ENCODE data around the gene USP3.

The USP3 gene

DNA sequence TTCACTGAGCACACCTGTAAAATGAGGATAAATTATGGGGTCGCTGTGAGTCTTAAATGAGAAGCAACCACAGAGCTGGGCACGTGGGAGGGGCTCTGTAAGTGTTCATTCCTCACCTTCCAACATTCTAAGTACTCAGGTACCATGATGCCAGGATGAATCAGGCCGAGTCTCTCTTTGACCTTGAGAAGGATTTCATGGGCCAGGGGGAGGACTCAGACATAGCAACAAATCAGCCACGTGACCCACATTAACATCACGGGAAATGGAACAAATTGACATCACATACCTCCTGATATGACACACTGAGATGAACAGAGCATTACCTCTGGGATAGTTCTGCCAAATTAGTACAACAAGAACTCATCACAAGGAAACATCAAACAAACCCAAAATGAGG, 35.2 kb upstream of the USP3 start:
- H3K18ac ChIP-seq (ENCODE audit: low read length) = no peak overlapping the region
- no peak overlapping the region for H3K4me2 ChIP-seq (ENCODE audit: low read length)
- H3K79me1 ChIP-seq (ENCODE audit: low read length) = no peaks in the 10 kb centered on the region
- no peak overlapping the region for H2BK12ac ChIP-seq (ENCODE audit: low read length)
- H3K79me2 ChIP-seq (ENCODE audit: control insufficient read depth, insufficient read depth, low read length, poor library complexity) = no peaks in the 10 kb centered on the region
- no peak overlapping the region for H4K91ac ChIP-seq (ENCODE audit: low read depth, low read length)
- H2AK5ac ChIP-seq (ENCODE audit: low read length) = no peak overlapping the region
- no peak overlapping the region for H3K4ac ChIP-seq (ENCODE audit: low read depth, low read length)
- no CpG with 5 or more reads among the region's 5 CpGs for WGBS (ENCODE audit: extremely low coverage, insufficient coverage, insufficient read length)
- no peak overlapping the region for H3K23ac ChIP-seq (ENCODE audit: low read length)
- no peak overlapping the region for H3K9ac ChIP-seq (ENCODE audit: low read length)
- H2AFZ ChIP-seq (ENCODE audit: insufficient read depth, low read length, poor library complexity) = no peak overlapping the region
- H3K27me3 ChIP-seq (ENCODE audit: insufficient read depth, low read length) = no peaks in the 10 kb centered on the region
- H3K4me1 ChIP-seq (ENCODE audit: control insufficient read depth in 1 of 2, insufficient read depth in 2 of 2, low read length in 2 of 2) = no peaks in the 10 kb centered on the region
- H2BK5ac ChIP-seq (ENCODE audit: low read depth, low read length, poor library complexity) = no peak overlapping the region
- no peak overlapping the region for H3K14ac ChIP-seq (ENCODE audit: low read length)
- H2BK120ac ChIP-seq (ENCODE audit: insufficient read depth, low read length, poor library complexity) = no peak overlapping the region
- H3K36me3 ChIP-seq (ENCODE audit: control insufficient read depth in 1 of 2, insufficient read depth in 2 of 2, low read length in 2 of 2) = no peaks in the 10 kb centered on the region
- no peak for DNase-seq
- no peaks in the 10 kb centered on the region for H3K9me3 ChIP-seq (ENCODE audit: insufficient read depth, low read depth, low read length)
- H4K8ac ChIP-seq (ENCODE audit: low read depth, low read length) = no peak overlapping the region
- H3K27ac ChIP-seq (ENCODE audit: low read depth, low read length) = no peak overlapping the region
- H3K4me3 ChIP-seq (ENCODE audit: low read depth, low read length) = no peak overlapping the region
- H4K12ac ChIP-seq (ENCODE audit: low read depth, low read length) = no peak overlapping the region

GRCh38 chr15:63469984-63470383, 34.4 kb upstream of the USP3 start:
- no peaks in the 10 kb centered on the region for H3K4me1 ChIP-seq (ENCODE audit: control insufficient read depth in 1 of 2, insufficient read depth in 2 of 2, low read length in 2 of 2)
- no peak overlapping the region for H3K4me2 ChIP-seq (ENCODE audit: low read length)
- no peak overlapping the region for H2BK12ac ChIP-seq (ENCODE audit: low read length)
- no peak overlapping the region for H3K27ac ChIP-seq (ENCODE audit: low read depth, low read length)
- no peak overlapping the region for H2BK5ac ChIP-seq (ENCODE audit: low read depth, low read length, poor library complexity)
- no peaks in the 10 kb centered on the region for H3K79me2 ChIP-seq (ENCODE audit: control insufficient read depth, insufficient read depth, low read length, poor library complexity)
- no peak overlapping the region for H3K14ac ChIP-seq (ENCODE audit: low read length)
- no peaks in the 10 kb centered on the region for H3K36me3 ChIP-seq (ENCODE audit: control insufficient read depth in 1 of 2, insufficient read depth in 2 of 2, low read length in 2 of 2)
- H3K27me3 ChIP-seq (ENCODE audit: insufficient read depth, low read length) = no peaks in the 10 kb centered on the region
- H3K9me3 ChIP-seq (ENCODE audit: insufficient read depth, low read depth, low read length) = no peaks in the 10 kb centered on the region
- no peak overlapping the region for H3K9ac ChIP-seq (ENCODE audit: low read length)
- no CpG with 5 or more reads among the region's 2 CpGs for WGBS (ENCODE audit: extremely low coverage, insufficient coverage, insufficient read length)
- no peak for DNase-seq
- no peak overlapping the region for H2BK120ac ChIP-seq (ENCODE audit: insufficient read depth, low read length, poor library complexity)
- no peak overlapping the region for H3K18ac ChIP-seq (ENCODE audit: low read length)
- H2AFZ ChIP-seq (ENCODE audit: insufficient read depth, low read length, poor library complexity) = no peak overlapping the region
- no peak overlapping the region for H4K8ac ChIP-seq (ENCODE audit: low read depth, low read length)
- no peak overlapping the region for H4K91ac ChIP-seq (ENCODE audit: low read depth, low read length)
- H3K4me3 ChIP-seq (ENCODE audit: low read depth, low read length) = no peak overlapping the region
- H3K23ac ChIP-seq (ENCODE audit: low read length) = no peak overlapping the region
- H4K12ac ChIP-seq (ENCODE audit: low read depth, low read length) = no peak overlapping the region
- H3K4ac ChIP-seq (ENCODE audit: low read depth, low read length) = no peak overlapping the region
- no peak overlapping the region for H2AK5ac ChIP-seq (ENCODE audit: low read length)
- H3K79me1 ChIP-seq (ENCODE audit: low read length) = no peaks in the 10 kb centered on the region

DNA sequence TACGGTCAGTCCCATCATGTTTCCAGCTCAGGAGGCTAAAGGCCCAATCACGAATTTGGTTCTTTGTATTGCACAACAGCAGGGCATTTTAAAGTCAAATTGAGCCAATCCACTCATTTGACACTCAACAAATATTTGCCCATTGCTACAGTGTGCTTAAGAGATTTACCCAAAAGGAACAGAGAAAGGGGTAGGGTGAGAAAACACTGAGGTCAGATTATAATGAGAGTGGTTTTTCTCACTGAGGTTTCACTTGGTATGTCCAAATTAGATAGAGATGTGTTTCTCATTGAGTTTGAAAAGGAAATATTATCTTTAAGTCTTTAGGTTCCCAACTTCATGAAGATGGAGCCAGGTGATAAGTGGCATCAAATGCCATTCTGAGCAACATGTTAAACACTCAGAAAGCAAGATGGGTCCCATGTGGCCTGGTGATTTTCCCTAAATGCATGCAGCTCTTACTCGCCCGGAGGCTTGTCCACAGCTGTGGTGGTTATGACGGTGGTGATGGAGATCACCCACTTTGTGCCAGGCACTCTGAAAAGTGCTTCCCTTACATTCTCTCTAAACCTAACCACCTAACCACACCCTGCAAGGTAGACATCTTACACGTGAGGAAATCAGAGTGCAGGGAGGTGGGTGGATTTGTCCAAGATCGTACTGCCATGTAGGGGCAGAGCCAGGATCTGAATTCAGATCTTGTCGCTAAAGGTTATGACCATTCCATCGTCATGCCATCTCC, 31.2 kb upstream of the USP3 start:
- H3K4ac ChIP-seq (ENCODE audit: low read depth, low read length) = no peak overlapping the region
- no peak overlapping the region for H3K4me3 ChIP-seq (ENCODE audit: low read depth, low read length)
- H3K9ac ChIP-seq (ENCODE audit: low read length) = no peak overlapping the region
- H3K27me3 ChIP-seq (ENCODE audit: insufficient read depth, low read length) = no peaks in the 10 kb centered on the region
- H3K27ac ChIP-seq (ENCODE audit: low read depth, low read length) = no peak overlapping the region
- no peak overlapping the region for H2BK5ac ChIP-seq (ENCODE audit: low read depth, low read length, poor library complexity)
- no peak overlapping the region for H4K91ac ChIP-seq (ENCODE audit: low read depth, low read length)
- H3K36me3 ChIP-seq (ENCODE audit: control insufficient read depth in 1 of 2, insufficient read depth in 2 of 2, low read length in 2 of 2) = no peaks in the 10 kb centered on the region
- no peak overlapping the region for H4K12ac ChIP-seq (ENCODE audit: low read depth, low read length)
- no peak overlapping the region for H4K8ac ChIP-seq (ENCODE audit: low read depth, low read length)
- no peak overlapping the region for H2BK12ac ChIP-seq (ENCODE audit: low read length)
- no CpG with 5 or more reads among the region's 9 CpGs for WGBS (ENCODE audit: extremely low coverage, insufficient coverage, insufficient read length)
- no peak overlapping the region for H3K4me2 ChIP-seq (ENCODE audit: low read length)
- peaks cover 0 to 3% of the 10 kb centered on the region in 2 experiments for H3K4me1 ChIP-seq (ENCODE audit: control insufficient read depth in 1 of 2, insufficient read depth in 2 of 2, low read length in 2 of 2)
- no peak overlapping the region for H3K14ac ChIP-seq (ENCODE audit: low read length)
- no peaks in the 10 kb centered on the region for H3K79me2 ChIP-seq (ENCODE audit: control insufficient read depth, insufficient read depth, low read length, poor library complexity)
- H3K9me3 ChIP-seq (ENCODE audit: insufficient read depth, low read depth, low read length) = no peaks in the 10 kb centered on the region
- no peak overlapping the region for H3K18ac ChIP-seq (ENCODE audit: low read length)
- no peak overlapping the region for H3K23ac ChIP-seq (ENCODE audit: low read length)
- H2AFZ ChIP-seq (ENCODE audit: insufficient read depth, low read length, poor library complexity) = no peak overlapping the region
- H2AK5ac ChIP-seq (ENCODE audit: low read length) = no peak overlapping the region
- DNase-seq = no peak
- no peaks in the 10 kb centered on the region for H3K79me1 ChIP-seq (ENCODE audit: low read length)
- H2BK120ac ChIP-seq (ENCODE audit: insufficient read depth, low read length, poor library complexity) = no peak overlapping the region

GRCh38 chr15:63473749-63473998, 30.7 kb upstream of the USP3 start:
- no peak overlapping the region for H2AK5ac ChIP-seq (ENCODE audit: low read length)
- no peak overlapping the region for H3K4ac ChIP-seq (ENCODE audit: low read depth, low read length)
- no peak overlapping the region for H2BK12ac ChIP-seq (ENCODE audit: low read length)
- H3K79me2 ChIP-seq (ENCODE audit: control insufficient read depth, insufficient read depth, low read length, poor library complexity) = no peaks in the 10 kb centered on the region
- no peak overlapping the region for H2BK120ac ChIP-seq (ENCODE audit: insufficient read depth, low read length, poor library complexity)
- no peak overlapping the region for H2BK5ac ChIP-seq (ENCODE audit: low read depth, low read length, poor library complexity)
- WGBS (ENCODE audit: extremely low coverage, insufficient coverage, insufficient read length) = no CpG with 5 or more reads among the region's 1 CpG
- H2AFZ ChIP-seq (ENCODE audit: insufficient read depth, low read length, poor library complexity) = no peak overlapping the region
- H4K12ac ChIP-seq (ENCODE audit: low read depth, low read length) = no peak overlapping the region
- no peak overlapping the region for H3K9ac ChIP-seq (ENCODE audit: low read length)
- H4K8ac ChIP-seq (ENCODE audit: low read depth, low read length) = no peak overlapping the region
- no peak overlapping the region for H3K18ac ChIP-seq (ENCODE audit: low read length)
- DNase-seq = no peak
- H3K4me1 ChIP-seq (ENCODE audit: control insufficient read depth in 1 of 2, insufficient read depth in 2 of 2, low read length in 2 of 2) = peaks cover 0 to 3% of the 10 kb centered on the region in 2 experiments
- no peak overlapping the region for H3K14ac ChIP-seq (ENCODE audit: low read length)
- H3K79me1 ChIP-seq (ENCODE audit: low read length) = no peaks in the 10 kb centered on the region
- no peaks in the 10 kb centered on the region for H3K27me3 ChIP-seq (ENCODE audit: insufficient read depth, low read length)
- H3K23ac ChIP-seq (ENCODE audit: low read length) = no peak overlapping the region
- no peaks in the 10 kb centered on the region for H3K36me3 ChIP-seq (ENCODE audit: control insufficient read depth in 1 of 2, insufficient read depth in 2 of 2, low read length in 2 of 2)
- no peaks in the 10 kb centered on the region for H3K9me3 ChIP-seq (ENCODE audit: insufficient read depth, low read depth, low read length)
- no peak overlapping the region for H3K27ac ChIP-seq (ENCODE audit: low read depth, low read length)
- no peak overlapping the region for H3K4me2 ChIP-seq (ENCODE audit: low read length)
- H4K91ac ChIP-seq (ENCODE audit: low read depth, low read length) = no peak overlapping the region
- no peak overlapping the region for H3K4me3 ChIP-seq (ENCODE audit: low read depth, low read length)
